GM19193 (cell line): ENCODE results near the gene ST8SIA3.

Source experiments
- POLR2A ChIP-seq: IDR thresholded peaks from 4 replicates; pipeline ENCODE4 v1.6.1; 2011; ENCODE audit not compliant: insufficient read depth, insufficient read length; ENCODE audit errors: extremely low read depth

ST8SIA3 gene, protein sequence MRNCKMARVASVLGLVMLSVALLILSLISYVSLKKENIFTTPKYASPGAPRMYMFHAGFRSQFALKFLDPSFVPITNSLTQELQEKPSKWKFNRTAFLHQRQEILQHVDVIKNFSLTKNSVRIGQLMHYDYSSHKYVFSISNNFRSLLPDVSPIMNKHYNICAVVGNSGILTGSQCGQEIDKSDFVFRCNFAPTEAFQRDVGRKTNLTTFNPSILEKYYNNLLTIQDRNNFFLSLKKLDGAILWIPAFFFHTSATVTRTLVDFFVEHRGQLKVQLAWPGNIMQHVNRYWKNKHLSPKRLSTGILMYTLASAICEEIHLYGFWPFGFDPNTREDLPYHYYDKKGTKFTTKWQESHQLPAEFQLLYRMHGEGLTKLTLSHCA

DNA sequence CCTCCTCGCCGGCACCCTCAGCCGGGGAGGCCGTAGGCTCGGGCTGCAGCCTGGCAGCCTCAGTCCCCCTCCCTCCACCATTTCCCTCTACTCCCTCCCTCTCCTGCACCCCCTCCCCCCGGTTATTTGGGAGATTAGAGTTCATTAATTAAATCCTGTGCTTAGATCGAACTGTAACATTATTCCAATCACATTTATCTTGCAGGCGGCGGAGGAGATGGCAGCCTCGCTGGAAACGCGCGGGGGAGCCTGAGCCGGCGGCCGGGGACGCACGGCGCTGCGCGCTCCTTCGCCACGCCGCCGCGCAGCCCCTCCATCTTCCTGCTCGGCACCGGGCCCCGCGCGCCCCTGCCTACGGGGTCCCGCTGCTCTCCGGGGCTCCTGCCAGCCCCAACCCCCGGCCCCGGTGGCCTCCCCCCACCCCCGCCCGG, at the start of gene ST8SIA3:
TSS of gene ST8SIA3 (plus strand) at position 287 of the 431 bp plus-strand sequence. CDS start 290 bp downstream, outside the sequence.
- no peak for TF ChIP-seq POLR2A

DNA sequence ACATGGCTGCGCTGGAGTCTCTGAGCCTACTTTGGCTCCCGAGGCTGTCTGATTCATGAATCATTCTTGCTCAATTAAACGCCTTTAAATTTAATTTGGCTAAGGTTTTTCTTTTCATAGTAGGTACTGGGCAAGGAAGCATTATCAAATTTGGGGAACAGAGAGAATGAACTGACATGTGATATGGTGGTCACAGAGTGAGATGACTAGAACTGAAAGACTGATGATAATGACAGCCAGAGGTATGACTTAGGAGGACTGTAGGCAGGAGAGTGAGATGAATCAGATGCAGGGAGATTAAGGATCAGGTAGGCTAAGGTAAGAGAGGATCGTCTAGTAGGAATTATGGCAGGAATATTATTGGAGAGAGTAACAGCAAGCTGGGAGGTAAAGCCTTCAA, 40.9 kb upstream of the ST8SIA3 start:
- no peak for TF ChIP-seq POLR2A

DNA sequence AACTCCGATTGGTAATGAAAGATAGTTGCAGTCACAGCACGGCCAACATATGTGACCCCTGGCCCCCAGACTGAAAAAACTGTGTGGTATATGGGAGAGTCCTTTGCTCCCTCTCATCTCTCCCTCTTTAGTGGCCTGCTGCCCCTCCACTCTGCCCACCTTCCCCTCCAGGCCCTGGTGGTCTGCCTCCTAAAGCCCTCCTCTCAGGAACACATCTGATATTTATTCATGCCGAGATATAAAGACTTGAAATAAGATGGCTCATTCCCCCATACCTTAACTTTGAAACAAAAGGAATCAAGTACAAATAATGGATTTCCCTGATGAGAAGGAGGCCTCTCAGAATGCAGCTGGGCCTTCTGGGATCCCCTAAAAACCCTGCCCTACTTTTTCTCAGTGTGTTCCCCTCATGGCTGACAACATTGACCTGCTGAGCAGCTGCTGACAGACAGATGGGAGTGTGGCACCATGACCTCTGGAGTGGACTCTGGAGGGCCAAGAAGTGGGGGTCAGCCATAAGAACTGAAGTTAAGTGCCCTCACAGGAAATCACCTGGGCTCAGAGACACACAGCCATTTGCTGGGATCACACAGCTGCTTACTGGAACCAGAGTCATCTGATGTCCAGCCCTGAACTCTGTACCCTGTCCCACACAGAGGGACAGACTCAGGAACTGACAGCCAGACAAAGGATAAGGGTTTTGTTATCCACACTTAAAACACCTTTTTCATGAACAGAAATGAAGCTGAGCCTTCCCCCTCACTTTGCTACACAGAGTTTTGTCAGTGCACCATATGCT, 39.8 kb upstream of the ST8SIA3 start:
- TF ChIP-seq POLR2A, result no peak

DNA sequence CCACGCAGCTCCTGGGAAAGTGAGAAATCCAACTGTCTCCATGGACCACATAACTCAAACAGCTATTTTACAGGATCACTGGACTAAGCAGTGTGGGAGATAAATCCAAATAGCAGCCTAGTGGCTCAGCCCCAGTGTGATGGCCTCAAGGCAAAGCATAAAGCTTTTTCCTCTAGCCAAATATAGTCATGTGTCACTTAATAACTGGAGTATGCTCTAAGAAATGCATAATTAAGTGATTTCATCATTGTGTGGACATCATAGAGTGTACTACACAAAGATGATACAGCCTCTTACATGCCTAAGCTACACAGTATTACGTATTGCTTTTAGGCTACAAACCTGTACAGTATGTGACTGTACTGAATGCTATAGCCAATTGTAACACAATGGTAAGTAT, 31.8 kb upstream of the ST8SIA3 start:
- TF ChIP-seq POLR2A, result no peak

DNA sequence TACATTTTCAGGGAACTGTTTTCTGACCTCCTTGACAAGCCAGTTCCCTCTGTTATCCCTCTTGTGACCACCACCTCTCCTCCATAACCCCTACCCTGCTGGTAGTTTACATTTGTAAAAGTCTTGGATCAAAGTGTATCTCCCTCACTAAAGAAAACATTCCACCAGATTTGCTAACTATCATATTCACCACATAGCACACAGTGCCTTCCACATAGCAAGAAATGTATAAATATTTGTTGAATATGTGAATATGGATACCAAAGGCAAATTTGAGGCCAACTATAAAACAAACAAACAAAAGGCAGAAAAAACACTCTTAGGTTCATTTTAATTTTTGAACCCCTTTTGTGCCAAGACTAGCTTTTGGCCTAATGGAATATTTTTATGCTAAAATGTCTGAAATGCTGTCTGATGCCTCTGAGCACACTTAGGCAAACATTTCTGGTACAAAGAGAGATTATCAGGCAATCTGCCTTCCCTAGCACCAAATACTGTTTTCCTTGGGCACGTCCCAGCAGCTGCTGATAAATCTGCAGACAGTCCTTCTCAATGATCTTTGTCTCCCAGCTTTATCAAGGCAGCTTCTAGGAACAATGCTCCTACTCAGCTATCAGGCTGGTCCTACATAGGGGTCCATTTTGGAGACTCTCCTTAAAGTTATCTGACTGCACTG, 26.7 kb upstream of the ST8SIA3 start:
- no peak for TF ChIP-seq POLR2A

DNA sequence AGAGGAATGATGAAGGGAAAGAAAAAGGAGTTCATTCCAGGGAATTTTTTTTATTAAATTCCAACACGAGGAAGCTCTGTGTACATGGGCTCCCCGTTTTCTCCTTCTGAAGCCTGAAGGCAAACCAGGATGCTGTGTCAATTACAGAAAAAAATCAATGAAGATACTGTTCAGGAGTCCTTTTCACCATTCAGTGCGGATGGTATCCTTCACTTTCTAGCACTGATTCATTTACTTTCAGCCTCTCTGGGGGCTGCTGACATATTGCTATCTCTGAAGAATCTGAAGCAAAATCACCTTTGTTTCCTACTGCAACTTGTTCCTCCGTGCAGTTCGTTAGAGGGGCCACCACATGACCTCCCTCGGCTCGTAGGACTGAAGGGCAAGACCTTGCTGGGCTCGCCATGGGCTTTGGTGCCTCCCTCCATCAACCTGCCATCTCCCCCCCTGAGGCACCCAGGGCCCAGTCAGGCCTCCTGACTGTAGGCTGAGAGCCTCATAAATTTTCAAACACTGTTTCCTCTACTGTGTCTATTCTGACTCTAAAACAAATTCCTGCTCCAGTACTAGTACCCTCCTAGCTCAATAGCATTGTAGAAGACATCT, 25.5 kb upstream of the ST8SIA3 start:
- TF ChIP-seq POLR2A, result no peak

DNA sequence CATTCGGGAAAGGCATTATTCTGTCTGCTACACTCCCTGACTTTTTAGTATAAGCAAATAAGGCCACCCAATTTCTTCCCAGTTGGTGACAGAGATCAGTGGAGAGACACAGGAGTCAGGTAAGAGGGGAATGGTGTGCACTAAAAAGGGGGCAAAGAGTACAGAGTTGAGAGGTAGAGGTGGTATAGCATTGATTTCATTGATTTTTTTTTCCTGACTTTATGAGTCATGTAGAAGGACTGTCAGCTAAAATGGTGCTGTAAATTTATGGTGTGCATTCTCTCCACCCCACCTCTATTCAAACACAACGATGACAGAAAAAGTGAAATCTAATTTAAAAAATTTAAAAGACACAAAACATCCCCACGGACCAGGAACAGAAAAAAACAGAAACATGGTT, 23.7 kb upstream of the ST8SIA3 start:
- TF ChIP-seq POLR2A, result no peak

DNA sequence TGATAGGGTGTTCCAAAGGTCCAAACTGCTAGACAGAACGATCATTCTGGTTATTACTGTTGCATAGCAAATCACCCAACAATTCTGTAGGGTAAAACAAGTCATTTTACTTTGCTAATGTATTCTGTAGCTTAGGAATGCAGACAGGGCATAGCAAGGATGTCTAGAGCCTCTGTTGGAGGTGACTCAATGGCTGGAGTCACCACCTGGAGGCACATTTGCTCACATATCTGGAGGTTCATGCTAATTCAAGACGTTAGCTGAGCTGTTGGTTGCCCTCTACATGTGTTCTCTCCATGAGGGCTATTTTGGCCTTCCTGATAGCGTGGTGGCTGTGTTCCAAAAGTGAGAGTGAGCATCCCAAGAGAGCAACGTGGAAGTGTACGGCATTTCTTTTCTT, 22.5 kb upstream of the ST8SIA3 start:
- TF ChIP-seq POLR2A, result no peak

DNA sequence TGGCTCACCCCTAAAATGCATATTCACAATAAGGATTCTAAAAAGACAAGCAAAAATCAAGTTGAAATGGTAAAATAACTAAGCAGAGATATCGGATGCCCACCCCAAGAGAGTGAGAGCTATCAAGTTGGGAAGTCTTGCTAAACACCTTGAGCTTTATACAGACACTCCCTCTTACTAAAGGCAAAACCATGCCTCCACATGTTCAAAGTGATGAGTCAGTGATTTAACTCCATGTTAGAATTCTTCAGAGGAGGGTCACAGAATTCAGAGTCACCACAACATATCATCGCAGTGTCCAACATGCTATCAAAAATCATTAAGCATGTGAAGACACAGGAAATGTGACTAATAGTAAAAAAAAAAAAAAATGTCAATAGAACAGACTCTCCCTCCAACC, 20.6 kb upstream of the ST8SIA3 start:
- TF ChIP-seq POLR2A, result no peak

DNA sequence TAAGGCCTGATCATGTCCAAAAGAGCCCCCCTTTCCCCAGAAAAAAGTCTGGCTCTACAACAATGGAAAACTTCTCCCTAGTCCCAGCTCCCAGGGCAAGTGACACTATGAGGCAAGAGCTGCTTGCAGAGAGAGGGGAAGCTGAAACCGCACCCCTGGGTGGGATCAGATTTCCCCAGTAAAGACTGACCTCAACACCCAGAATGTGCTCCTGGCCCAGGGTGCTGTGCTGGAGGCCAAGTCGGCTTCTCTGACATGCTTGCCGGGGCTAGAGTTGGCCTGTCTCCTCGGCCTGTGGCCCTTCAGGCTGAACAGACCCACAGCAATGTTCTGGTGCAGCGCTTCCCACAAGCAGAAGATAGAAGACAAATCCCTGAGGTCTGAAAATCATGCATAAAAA, 18.4 kb upstream of the ST8SIA3 start:
- TF ChIP-seq POLR2A, result no peak

DNA sequence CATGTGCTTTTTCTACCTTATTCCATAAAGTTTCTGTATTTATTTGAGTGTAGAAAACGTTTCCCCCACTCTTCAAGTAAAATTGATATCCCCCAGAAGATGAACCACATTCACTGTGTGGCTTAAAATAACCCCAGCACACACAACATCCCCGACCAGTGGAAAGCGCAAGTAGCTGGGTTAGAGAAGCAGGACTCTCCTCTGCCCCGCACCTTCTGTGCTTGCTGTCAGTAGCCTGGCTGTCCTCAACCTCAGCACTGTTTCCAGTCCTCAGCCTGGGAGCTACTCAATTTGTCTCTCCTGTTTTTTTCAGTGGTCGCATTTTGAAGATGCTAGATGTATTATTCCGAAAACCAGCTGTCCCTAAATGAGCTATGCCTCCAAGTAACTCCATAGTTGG, 18.0 kb upstream of the ST8SIA3 start:
- no peak for TF ChIP-seq POLR2A

DNA sequence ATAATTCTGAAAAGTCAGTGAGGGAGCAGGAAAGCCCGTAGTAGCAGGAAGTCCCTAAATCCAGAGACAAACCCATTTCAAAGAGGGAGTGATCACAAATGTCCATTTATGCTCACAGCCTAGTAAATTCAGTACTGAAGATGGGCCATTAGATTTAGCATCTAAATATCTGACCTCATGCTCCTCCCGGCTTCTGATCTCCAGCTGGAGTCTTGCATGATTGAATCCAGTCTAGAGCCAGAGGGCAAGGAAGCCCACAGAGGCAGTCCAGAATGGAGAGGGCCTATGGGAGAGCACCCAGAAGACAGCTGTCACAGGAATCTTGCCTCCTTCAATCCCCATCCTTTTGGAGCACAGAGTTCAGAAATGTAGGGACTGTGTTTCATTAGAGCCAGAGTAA, 16.0 kb upstream of the ST8SIA3 start:
- TF ChIP-seq POLR2A, result no peak

DNA sequence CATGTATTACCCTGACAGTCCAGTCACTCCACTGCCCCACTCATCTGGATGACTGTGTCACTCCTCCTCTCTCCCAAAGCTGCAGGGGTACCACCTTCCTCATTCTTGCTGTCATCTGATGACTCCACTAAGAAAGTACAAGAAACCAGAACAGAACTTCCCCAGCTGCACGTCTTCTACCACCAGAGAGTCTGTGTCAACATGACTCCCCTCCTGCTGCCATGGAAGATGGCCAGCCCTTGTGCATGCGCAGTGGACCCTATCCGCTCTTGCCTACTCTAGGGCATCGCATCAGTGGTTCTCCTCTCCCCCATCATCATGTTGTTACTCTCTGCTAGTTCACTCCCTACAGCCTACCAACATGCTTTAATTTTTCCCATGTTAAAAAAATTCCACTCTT, 14.5 kb upstream of the ST8SIA3 start:
- TF ChIP-seq POLR2A, result no peak

DNA sequence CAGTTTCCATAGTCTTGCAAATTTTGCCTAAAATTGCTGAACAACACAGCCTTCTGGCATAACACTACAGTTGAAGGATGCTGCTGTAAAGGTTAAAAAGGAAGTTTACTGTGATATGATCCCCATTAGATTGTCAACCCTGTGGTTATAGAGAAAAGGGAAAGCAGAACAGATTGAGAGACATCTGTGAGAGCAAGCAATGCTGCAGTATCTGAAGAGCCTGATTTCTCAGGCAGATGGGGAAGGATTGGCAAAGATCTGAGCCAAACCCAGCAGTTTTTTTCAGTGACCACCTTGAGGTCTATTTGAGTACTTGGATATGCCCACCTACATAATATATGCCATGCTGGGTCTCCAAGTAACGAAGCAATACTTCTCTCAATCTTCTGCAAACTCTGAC, 8.5 kb upstream of the ST8SIA3 start:
- no peak for TF ChIP-seq POLR2A

DNA sequence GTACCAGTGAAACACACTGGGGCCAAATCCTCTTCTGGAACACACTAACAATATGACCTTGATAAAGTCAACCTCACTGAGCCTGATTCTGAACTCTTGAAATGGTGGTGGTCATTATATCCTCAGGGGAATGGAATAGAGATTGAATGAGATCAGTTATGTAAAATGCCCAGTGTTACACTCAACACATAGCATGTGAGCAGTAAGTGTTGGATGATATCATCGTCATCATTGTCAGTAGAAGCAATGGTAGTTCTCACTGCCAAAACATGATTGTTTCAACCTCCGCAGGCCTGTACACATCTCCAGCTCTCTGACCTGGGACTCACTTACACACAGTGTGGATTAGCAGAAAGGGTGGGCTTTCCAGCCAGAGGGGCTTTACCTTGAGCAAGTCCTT, 5.5 kb upstream of the ST8SIA3 start:
- no peak for TF ChIP-seq POLR2A
